OCI-LY7 (cell line): ENCODE results near the gene TP73. TPM values are rescaled to one million over a fixed set of nuclear protein-coding genes. Genes with fewer than 3 reads are reported as not detected.

ENCODE experiments used
- BruUV-seq: library from RNA; stranded (reverse); fragments of 400-500 nt; replicated peaks from 2 replicates; lab custom pipeline; 2021; lab: Mats Ljungman, UMichigan
- CTCF ChIA-PET: fragments of 300-600 bp; sonication (Branson Sonifier 250); formaldehyde crosslinking; loops from one replicate; lab custom pipeline; 2022; ENCODE audit warnings: antibody characterized with exemption; ENCODE audit not compliant: unreplicated experiment; lab: Charles Lee
- POLR2A ChIA-PET: fragments of 300-600 bp; sonication (Branson Sonifier 250); formaldehyde crosslinking; loops from one replicate; lab custom pipeline; 2022; ENCODE audit warnings: antibody characterized with exemption; lab: Charles Lee
- DNase-seq: peaks from one replicate; pipeline ENCODE4 v3.0.0-alpha.2; 2015; ENCODE audit warnings: low spot score
- H2AFZ ChIP-seq: fragments of 200-600 bp; sonication (generic), shearing (Covaris generic); 2 replicates; pipeline ENCODE4 v1.6.1; 2014; ENCODE audit warnings: mild to moderate bottlenecking, antibody characterized with exemption, low read length, moderate library complexity
- H3K27ac ChIP-seq: fragments of 200-600 bp; sonication (generic); 2 replicates; pipeline ENCODE4 v1.5.1; 2014; ENCODE audit warnings: mixed run types, low read depth, mild to moderate bottlenecking, moderate library complexity, low read length, inconsistent platforms; ENCODE audit not compliant: poor library complexity, severe bottlenecking
- H3K36me3 ChIP-seq: fragments of 200-600 bp; sonication (generic); 2 replicates; pipeline ENCODE4 v1.6.1; 2014; ENCODE audit warnings: mild to moderate bottlenecking, antibody characterized with exemption, low read length, moderate library complexity, mixed read lengths; ENCODE audit not compliant: insufficient read depth
- H3K4me1 ChIP-seq: fragments of 200-600 bp; sonication (generic); 2 replicates; pipeline ENCODE4 v1.5.1; 2014; ENCODE audit warnings: mild to moderate bottlenecking, low read length; ENCODE audit not compliant: insufficient read depth, poor library complexity, severe bottlenecking
- H3K4me2 ChIP-seq: fragments of 200-600 bp; sonication (generic); 2 replicates; pipeline ENCODE4 v1.6.1; 2014; ENCODE audit warnings: mild to moderate bottlenecking, low read length
- H3K4me3 ChIP-seq: fragments of 200-600 bp; sonication (generic); 2 replicates; pipeline ENCODE4 v1.5.1; 2014; ENCODE audit warnings: mild to moderate bottlenecking, low read depth, low read length; ENCODE audit not compliant: poor library complexity, severe bottlenecking
- H3K79me2 ChIP-seq: fragments of 200-600 bp; sonication (generic); 2 replicates; pipeline ENCODE4 v1.6.1; 2016; ENCODE audit warnings: low read depth, mild to moderate bottlenecking, low read length, moderate library complexity, mixed read lengths; ENCODE audit not compliant: insufficient read depth
- H3K9me2 ChIP-seq: fragments of 200-600 bp; sonication (generic); 2 replicates; pipeline ENCODE4 v1.6.1; 2016; ENCODE audit warnings: mild to moderate bottlenecking, low read length, mixed read lengths; ENCODE audit not compliant: insufficient read depth
- H3K9me3 ChIP-seq: fragments of 200-600 bp; sonication (generic); 2 replicates; pipeline ENCODE4 v1.6.1; 2014; ENCODE audit warnings: mild to moderate bottlenecking, mixed run types, low read length, mixed read lengths
- H4K20me1 ChIP-seq: fragments of 200-600 bp; sonication (generic); 2 replicates; pipeline ENCODE4 v1.6.1; 2014; ENCODE audit warnings: mild to moderate bottlenecking, antibody characterized with exemption, low read length, moderate library complexity, mixed read lengths; ENCODE audit not compliant: insufficient read depth
- CTCF ChIP-seq: fragments of 200-600 bp; sonication (generic); conservative IDR thresholded peaks from 2 replicates; pipeline ENCODE4 v1.5.1; 2014; ENCODE audit warnings: mild to moderate bottlenecking, antibody characterized with exemption, low read length, moderate library complexity, mixed read lengths
- EZH2phosphoT487 ChIP-seq: fragments of 200-600 bp; sonication (generic); IDR thresholded peaks from 2 replicates; pipeline ENCODE4 v1.6.1; 2018; ENCODE audit warnings: low read depth, borderline replicate concordance, mild to moderate bottlenecking, mixed run types, antibody characterized with exemption, low read length, moderate library complexity, mixed read lengths
- intact Hi-C: fragments of 100-400 bp; cut with micrococcal nuclease; formaldehyde crosslinking; loops from one replicate; pipeline ENCODE4 v1.10.0; 2022; ENCODE audit not compliant: unreplicated experiment
- total RNA-seq, 2 experiments: library from RNA; depleted of rRNA in 1 of 2; stranded (reverse); fragments of >200 nt in 1 of 2; shearing (Covaris generic) in 1 of 2; gene quantifications; 2 replicates each; pipeline ENCODE4 v1.2.3, GENCODE V29; 2014 to 2022

Gene TP73
- total RNA-seq, 2 experiments from 2014 or later = 0.48 TPM; not detected in 1

GRCh38 chr1:3727042-3727824, 74.9 kb downstream of the TP73 start:
- Histone ChIP-seq H3K4me3 (no peak overlapping the region), H3K79me2 (no peaks in the 10 kb centered on the region), H3K9me2 (no peaks in the 10 kb centered on the region), H3K36me3 (no peaks in the 10 kb centered on the region), H3K4me1 (no peaks in the 10 kb centered on the region), H4K20me1 (no peaks in the 10 kb centered on the region), H3K9me3 (no peaks in the 10 kb centered on the region), H3K27ac (no peak overlapping the region), H3K4me2 (no peak overlapping the region), H2AFZ (no peak overlapping the region)
- CTCF ChIA-PET = no interaction called here
- BruUV-seq = no TSS peak
- DNase-seq = peak; percentile 40
- intact Hi-C loops = no loop called here
- TF ChIP-seq CTCF = peak; percentile 68
- TF ChIP-seq EZH2phosphoT487 = no peak
- POLR2A ChIA-PET = no interaction called here

- TF ChIP-seq EZH2phosphoT487 (no peak), CTCF (no peak)
- H3K9me3 ChIP-seq = no peaks in the 10 kb centered on the region
- no TSS peak for BruUV-seq
- no peak for DNase-seq
- no peak overlapping the region for H2AFZ ChIP-seq
- ChIA-PET POLR2A (no interaction called here), CTCF (no interaction called here)
- H3K9me2 ChIP-seq = no peaks in the 10 kb centered on the region
- no peaks in the 10 kb centered on the region for H3K79me2 ChIP-seq
- H3K36me3 ChIP-seq = no peaks in the 10 kb centered on the region
- no peak overlapping the region for H3K4me3 ChIP-seq
- no peak overlapping the region for H3K27ac ChIP-seq
- intact Hi-C loops = no loop called here
- no peak overlapping the region for H3K4me2 ChIP-seq
- H3K4me1 ChIP-seq = no peaks in the 10 kb centered on the region
- H4K20me1 ChIP-seq = no peaks in the 10 kb centered on the region
Measured at GRCh38 chr1:3727825-3728776, 75.8 kb downstream of the TP73 start.
